ENCODE results near the gene ZBTB25.

Gene ZBTB25

DNA sequence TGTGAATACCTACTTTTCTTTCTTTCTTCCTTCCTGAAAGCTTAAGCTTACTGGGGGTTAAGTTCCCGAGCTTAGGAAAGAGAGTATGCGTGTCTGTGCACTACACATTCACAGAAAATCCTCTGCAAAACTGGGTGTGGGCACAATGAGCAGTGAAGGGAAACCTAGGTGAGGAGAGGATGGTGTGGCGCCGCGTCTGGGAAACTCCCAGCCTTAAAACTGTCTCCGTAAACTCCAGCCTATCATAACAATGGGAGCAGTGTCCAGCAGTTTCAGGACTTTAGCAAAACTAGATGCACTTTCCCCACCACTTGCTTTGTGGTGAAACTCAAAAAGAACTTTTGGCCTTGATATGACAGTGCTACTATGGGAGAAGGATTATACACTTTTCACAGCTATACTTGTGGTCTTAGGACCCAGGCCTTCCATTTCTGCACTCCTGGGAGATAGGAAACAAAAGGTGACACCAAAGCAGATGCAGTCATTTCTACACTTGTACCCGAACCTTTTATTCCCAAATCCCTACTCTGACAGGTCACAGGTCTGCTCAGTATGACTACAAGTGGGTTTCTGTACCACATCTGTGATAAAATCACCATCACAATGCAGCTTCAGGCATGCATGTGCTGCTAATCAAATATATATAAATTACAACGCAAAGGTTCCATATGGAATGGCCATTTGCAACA lies 27.9 kb downstream of the ZBTB25 start:
- no peak for DNase-seq (ENCODE audit: low spot score)

- DNase-seq (ENCODE audit: low spot score), result no peak
These were observed 28.9 kb downstream of the ZBTB25 start for GRCh38 chr14:64474698-64475097.

- no peak for DNase-seq (ENCODE audit: low spot score)
These were observed 29.6 kb downstream of the ZBTB25 start for GRCh38 chr14:64474041-64474440.

GRCh38 chr14:64468451-64468850 lies 35.2 kb downstream of the ZBTB25 start:
- no peak for DNase-seq (ENCODE audit: low spot score)

GRCh38 chr14:64467566-64467965 lies 36.1 kb downstream of the ZBTB25 start:
- DNase-seq (ENCODE audit: low spot score), result no peak

DNA sequence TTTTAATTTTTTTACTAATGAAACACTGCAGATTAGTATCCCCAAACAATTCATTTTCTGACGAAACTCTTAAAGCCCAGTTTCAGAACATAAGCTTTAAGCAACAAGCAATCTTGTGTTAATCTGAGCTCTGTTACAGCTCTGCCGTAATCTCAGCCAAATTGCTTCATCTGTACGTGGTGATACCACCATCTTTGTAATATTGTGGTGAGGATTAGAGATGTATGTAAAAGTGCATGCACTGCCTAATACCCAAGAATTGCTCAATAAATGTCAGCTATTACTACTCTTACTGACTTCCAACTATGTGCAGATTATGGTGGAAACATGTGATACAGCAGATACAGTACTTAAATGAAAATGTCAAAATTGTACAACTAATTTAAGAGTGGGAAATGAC lies 36.5 kb downstream of the ZBTB25 start:
- no peak for DNase-seq (ENCODE audit: low spot score)

DNA sequence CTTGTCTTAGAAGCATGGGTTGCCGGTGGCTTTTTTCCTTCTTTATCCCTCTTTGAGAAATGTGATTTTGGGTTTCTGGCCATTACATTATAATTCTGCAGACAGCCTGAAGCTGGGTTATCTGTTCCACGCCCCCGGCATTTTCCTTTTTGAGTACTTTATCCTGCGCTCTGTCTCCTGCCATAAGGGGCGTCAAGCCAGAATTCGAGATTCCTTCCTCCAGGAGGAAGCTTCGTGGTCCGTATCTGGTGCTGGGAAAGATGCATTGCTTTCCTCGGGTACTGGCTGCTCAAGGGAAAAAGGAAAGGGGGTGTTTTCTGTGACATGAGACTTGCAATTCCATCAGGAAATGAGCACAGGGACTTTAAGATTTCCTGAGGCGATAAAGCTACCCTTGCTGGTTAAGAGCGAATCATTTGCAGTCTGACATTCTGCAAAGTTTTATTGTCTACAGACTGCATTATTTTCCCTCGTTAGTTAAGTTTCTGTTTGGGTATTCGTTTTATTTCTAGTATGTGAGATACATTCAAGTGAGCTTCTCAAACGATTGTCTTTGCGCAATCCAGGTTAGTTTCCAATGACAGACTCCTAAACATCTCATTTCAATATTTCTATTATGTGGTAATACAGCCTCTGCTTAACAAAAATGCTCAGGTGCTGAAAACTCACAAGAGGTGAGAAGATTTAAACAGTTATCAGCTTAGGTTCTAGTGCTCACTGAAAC lies 37.6 kb downstream of the ZBTB25 start:
- DNase-seq (ENCODE audit: low spot score), result no peak

DNA sequence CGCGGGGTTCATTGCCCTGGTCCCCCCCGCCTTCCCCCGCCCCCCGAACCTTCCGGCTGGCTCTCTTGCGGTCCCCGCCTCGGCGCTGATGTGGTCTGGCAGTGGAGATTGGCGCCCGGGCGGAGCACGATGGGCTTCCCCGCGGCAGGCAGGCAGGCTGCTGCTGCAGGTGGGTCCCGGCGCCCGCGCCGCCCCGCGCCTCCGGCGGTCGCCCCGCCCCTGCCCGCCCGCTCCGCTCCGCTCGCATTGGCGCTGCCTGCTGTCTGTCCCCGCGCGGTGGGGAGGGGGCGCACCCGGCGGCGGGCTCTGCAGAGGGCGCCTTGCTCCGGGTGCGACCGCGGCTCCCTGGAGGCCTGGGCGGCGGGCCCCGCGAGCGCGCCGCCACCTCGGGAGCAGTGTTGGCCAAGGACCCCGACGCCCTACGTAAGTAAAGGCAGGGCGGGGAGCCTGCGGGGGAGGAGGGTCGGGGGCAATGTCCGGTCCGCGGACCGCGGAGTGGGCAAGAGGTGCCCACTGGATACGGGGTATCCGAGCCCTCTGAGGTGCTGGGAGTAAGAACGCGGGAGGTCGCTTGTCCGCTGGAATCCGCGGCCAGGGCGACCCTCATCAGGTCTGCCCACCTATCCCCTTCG lies 38.3 kb downstream of the ZBTB25 start, which contains the start of gene AKAP5:
Gene AKAP5 (plus strand): TSS at position 309 of the 632 bp plus-strand sequence. CDS start 2,896 bp downstream, outside the sequence.
- DNase-seq (ENCODE audit: low spot score), result peak; percentile 57

DNA sequence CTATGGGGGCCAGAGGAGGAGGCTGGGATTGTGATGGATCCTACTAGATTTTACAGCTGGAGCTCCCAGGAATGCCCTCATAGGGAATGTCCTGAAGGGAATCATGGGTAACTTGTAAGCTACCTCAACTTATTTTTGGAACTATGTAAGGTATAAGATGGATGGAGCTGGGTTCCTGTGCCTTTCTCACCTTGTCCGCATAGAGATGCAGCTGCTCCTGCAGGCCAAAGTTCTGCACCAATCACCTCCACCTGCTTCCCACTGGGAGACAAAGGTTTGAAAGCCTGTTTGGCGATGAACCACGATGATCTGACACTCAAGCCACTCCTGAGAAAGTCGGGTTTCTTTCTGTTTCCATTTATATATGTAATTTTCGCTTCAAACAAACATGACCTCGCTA lies 39.0 kb downstream of the ZBTB25 start:
- DNase-seq (ENCODE audit: low spot score), result no peak

DNA sequence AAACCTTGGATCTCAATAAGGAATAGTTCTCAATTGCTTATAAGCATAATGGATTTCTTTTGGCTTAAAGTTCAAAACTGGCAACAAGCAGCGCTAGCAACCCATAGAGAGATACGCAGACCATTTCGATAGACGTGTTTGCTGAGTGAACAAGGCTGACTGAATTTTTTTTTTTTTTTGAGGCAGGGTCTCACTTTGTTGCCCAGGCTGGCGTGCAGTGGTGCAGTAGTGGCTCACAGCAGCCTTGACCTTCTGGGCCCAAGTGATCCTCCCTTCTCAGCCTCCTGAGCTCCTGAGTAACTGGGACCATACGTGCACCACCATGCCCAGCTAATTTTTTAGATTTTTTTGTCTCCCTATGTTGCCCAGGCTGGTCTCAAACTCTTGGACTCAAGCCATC lies 39.8 kb downstream of the ZBTB25 start:
- no peak for DNase-seq (ENCODE audit: low spot score)

DNA sequence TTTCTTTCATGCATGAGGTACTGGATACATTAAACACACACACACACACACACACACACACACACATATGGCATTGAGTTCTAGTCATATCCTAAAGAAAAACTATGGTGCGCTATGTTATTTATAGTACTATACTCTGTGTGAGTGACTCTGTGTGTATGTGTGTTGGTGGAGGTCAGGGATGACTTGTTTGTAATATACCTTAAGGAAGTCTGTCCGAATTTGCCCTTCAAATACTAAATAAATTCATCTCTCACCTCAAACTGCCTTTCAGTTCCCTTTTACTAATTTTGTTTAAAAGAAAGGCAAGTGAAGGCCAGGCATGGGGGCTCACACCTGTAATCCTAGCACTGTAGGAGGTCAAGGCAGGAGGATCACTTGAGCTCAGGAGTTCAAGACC lies 40.4 kb downstream of the ZBTB25 start:
- no peak for DNase-seq (ENCODE audit: low spot score)

GRCh38 chr14:64461221-64461620 lies 42.4 kb downstream of the ZBTB25 start:
- DNase-seq (ENCODE audit: low spot score), result no peak

DNA sequence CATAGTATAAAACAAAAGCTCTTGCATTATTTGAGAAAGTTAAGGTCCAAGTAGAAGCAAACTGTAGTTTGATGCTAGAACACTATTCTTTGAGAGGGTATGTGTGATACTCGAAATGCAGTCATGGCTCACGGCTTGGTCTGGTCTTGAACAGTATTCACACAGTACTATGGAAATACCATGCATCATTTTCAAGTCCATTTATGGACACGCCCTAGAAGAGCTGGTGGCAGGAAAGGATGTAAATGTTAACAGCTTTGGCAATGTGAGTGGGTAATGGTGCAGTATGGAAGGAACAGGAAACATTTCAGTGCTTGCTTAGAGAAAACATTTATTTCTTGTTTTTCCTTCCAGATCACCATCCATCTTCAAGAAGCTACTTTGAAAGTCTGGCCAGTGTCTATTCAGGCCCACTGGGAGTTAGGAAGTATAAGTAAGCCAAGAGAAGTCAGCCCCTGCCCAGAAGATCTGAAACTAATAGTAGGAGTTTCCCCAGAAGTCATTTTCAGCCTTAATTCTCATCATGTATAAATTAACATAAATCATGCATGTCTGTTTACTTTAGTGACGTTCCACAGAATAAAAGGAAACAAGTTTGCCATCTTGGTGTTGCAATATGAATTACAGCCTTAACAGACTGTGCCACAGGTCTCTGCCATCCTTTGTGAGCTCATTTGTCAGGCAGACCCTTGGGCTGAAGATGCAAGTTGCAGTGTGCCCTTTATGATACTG lies 44.1 kb downstream of the ZBTB25 start:
- no peak for DNase-seq (ENCODE audit: low spot score)

DNA sequence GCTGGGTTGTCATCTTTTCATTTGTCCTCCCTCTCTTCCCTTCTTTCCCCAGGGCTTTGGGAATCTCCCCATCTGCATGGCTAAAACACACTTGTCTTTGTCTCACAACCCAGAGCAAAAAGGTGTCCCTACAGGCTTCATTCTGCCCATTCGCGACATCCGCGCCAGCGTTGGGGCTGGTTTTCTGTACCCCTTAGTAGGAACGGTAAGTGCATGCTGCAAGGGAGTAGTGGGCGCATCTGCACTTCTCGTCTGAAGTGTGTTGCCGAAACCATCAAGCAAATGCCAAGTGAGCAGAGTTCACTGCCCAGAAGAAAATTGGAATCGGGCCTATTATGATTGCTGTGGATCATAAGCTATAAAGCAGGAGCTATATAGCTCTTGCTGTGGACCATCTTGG lies 49.0 kb downstream of the ZBTB25 start:
- no peak for DNase-seq (ENCODE audit: low spot score)

DNA sequence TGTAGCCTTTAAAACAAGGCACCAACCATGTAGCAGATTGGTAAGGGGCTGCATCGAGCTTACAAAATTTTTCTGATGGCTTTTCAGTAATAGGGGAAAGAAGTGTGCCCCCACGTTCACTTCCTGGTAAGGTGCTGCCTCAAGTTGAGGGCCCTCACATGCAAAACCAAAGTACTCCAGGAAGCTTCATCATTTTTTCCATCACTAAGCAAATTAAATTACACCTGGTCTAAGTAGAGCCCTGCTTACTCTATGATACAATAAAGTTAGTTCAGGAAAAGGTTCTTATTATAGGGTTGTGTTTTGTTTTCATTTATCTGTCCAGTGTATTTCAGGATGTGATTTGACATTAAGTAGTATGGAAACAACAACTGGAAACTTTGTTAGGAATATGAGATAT lies 53.4 kb downstream of the ZBTB25 start:
- no peak for DNase-seq (ENCODE audit: low spot score)

GRCh38 chr14:64447876-64448670 lies 55.6 kb downstream of the ZBTB25 start:
- DNase-seq (ENCODE audit: low spot score), result no peak

DNA sequence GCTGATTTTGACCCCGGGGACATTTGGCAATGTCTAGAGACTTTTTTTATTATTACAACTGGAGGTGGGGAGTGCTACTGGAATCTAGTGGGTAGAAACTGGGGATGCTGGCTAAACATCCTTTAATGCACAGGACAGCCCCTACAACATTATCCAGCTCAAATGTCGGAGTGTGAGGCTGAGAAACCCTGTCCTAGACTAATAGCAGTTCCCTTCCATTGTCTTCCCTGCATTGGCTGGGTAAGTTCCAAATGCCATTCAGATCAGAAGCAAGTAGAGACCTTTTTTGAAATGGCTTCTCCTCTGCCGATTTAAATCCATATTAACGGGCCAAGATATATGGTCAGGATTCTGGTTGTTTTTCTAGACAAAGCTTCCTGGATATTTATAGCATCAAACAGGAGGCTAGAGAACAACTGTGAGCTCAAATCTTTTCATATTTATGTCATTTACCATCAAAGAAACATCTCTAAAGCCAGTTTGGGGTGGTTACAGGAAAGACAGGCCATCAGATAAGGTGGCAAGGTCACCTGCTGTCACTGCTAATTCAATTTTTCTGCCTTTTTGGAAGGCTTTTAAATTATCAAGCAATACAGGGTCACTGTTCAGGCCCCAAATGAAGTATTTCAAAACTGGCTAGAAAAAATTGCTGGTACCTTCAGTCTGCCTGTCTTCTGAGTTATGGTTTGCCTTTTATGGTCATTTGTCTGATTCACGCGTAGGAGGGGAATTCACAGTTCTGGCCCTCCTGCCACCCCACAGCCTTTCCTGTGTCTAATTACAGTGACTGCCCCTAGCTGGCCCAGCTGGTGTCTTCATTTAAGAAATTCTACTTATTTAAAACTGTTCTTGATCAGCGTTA lies 58.4 kb downstream of the ZBTB25 start:
- DNase-seq (ENCODE audit: low spot score), result no peak

DNA sequence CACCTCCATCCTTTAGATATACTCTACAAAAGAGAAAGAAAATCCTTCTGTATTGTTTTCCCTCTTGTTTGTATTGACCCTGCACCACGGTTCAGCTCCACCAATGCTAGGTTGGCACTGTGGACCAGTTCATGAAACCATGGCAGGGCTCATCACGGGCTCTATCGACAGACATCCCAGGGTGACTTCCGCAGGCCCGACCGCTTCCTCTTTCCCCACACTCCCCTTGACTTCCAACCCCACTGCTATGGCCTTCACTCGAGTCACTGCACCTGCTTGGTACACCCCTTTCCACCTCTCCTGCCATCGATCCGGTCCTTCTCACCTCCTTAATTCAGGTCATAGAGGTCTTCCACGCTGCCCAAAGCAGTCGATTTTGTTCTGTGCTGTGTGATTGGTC lies 59.5 kb downstream of the ZBTB25 start:
- no peak for DNase-seq (ENCODE audit: low spot score)

GRCh38 chr14:64442300-64442988 lies 61.2 kb downstream of the ZBTB25 start:
- no peak for DNase-seq (ENCODE audit: low spot score)

GRCh38 chr14:64440494-64440893 lies 63.1 kb downstream of the ZBTB25 start:
- DNase-seq (ENCODE audit: low spot score), result no peak

Measured in globus pallidus (tissue), 1 donor.